K562 (cell line): ENCODE measurements around the gene PSMC1. TPM values are rescaled to one million over a fixed set of nuclear protein-coding genes. Genes with fewer than 3 reads are reported as not detected.
A peak's percentile ranks its signal among the peaks of the same experiment; 100 is the strongest.

ENCODE experiments used
- AFF4 ChIP-seq: sonication (generic); formaldehyde crosslinking; IDR thresholded peaks from 2 replicates; pipeline ENCODE4 v1.8.0; 2023; ENCODE audit warnings: mild to moderate bottlenecking, missing genetic modification reagents
- ASH1L ChIP-seq: fragments of 450-650 bp; IDR thresholded peaks from 2 replicates; pipeline ENCODE4 v1.6.1; 2018; ENCODE audit warnings: borderline replicate concordance, mild to moderate bottlenecking, low read depth; ENCODE audit not compliant: partially characterized antibody
- ATF1 ChIP-seq, 2 experiments: fragments of 450-650 bp in 1 of 2; IDR thresholded peaks; 2 replicates each; pipeline ENCODE4 v1.6.1; 2016; ENCODE audit warnings: missing compliant biosample characterization in 1 of 2, missing genetic modification characterization in 1 of 2
- BCOR ChIP-seq: fragments of 450-650 bp; IDR thresholded peaks from 2 replicates; pipeline ENCODE4 v1.6.1; 2016
- BMI1 ChIP-seq: fragments of 150-350 bp; IDR thresholded peaks from 2 replicates; pipeline ENCODE4 v1.6.1; 2014; ENCODE audit warnings: low read length
- EHMT2 ChIP-seq: fragments of 450-650 bp; IDR thresholded peaks from 2 replicates; pipeline ENCODE4 v1.6.1; 2018; ENCODE audit warnings: antibody characterized with exemption
- ELF4 ChIP-seq: fragments of 450-650 bp; formaldehyde crosslinking; IDR thresholded peaks from 2 replicates; pipeline ENCODE4 v1.4.0; 2022; ENCODE audit warnings: missing genetic modification characterization
- ETV5 ChIP-seq: sonication (generic); formaldehyde crosslinking; IDR thresholded peaks from 2 replicates; pipeline ENCODE4 v1.4.0; 2020; ENCODE audit warnings: low read depth, mild to moderate bottlenecking, missing genetic modification reagents
- HDAC2 ChIP-seq: fragments of 450-650 bp; IDR thresholded peaks from 2 replicates; pipeline ENCODE4 v1.6.1; 2016; ENCODE audit warnings: mild to moderate bottlenecking
- ID3 ChIP-seq, 2 experiments: fragments of 250-450 bp in 1 of 2; fragments of 450-650 bp in 1 of 2; sonication (Bioruptor Pico) in 1 of 2; IDR thresholded peaks; 2 replicates each; pipeline versions ENCODE4 v1.6.1 to v1.8.0; 2016 to 2021; ENCODE audit warnings: mild to moderate bottlenecking in 2 of 2, moderate library complexity in 2 of 2, missing compliant biosample characterization in 1 of 2, missing genetic modification characterization in 1 of 2
- MEIS2 ChIP-seq: fragments of 450-650 bp; IDR thresholded peaks from 2 replicates; pipeline ENCODE4 v1.6.1; 2014; ENCODE audit warnings: mild to moderate bottlenecking; ENCODE audit not compliant: partially characterized antibody
- MYC ChIP-seq, 2 experiments: fragments of 250-450 bp in 1 of 2; sonication (Bioruptor Pico) in 1 of 2; IDR thresholded peaks; 2 replicates each; pipeline versions ENCODE4 v1.5.1 to v1.6.1; 2012 to 2021; ENCODE audit warnings: low read depth in 2 of 2, borderline replicate concordance in 1 of 2, improper control_type of control experiment in 1 of 2, low read length in 1 of 2, mild to moderate bottlenecking in 1 of 2, moderate library complexity in 1 of 2
- RBM34 ChIP-seq: fragments of 200-400 bp; formaldehyde crosslinking; IDR thresholded peaks from 2 replicates; pipeline ENCODE4 v1.6.1; 2018; ENCODE audit warnings: low read length, borderline replicate concordance; ENCODE audit not compliant: insufficient read depth
- SMARCB1 ChIP-seq: IDR thresholded peaks from 2 replicates; pipeline ENCODE4 v1.6.1; 2011; ENCODE audit warnings: improper control_type of control experiment, low read depth; ENCODE audit not compliant: insufficient read length
- TAF15 ChIP-seq: fragments of 200-400 bp; formaldehyde crosslinking; IDR thresholded peaks from 2 replicates; pipeline ENCODE4 v1.6.1; 2017; ENCODE audit warnings: mild to moderate bottlenecking, low read depth, low read length, moderate library complexity
- ZNF121 ChIP-seq: sonication (generic); formaldehyde crosslinking; conservative IDR thresholded peaks from 2 replicates; pipeline ENCODE4 v1.8.0; 2022; ENCODE audit warnings: missing genetic modification reagents
- ZNF146 ChIP-seq: IDR thresholded peaks from one replicate; pipeline ENCODE4 v1.6.1; 2018; ENCODE audit warnings: missing compliant biosample characterization; ENCODE audit not compliant: unreplicated experiment
- ZNF551 ChIP-seq: fragments of 250-450 bp; sonication (Bioruptor Pico); IDR thresholded peaks from 2 replicates; pipeline ENCODE4 v1.5.0; 2021; ENCODE audit warnings: mild to moderate bottlenecking, moderate library complexity
- polyA plus RNA-seq, 8 experiments: library from polyadenylated mRNA; depleted of rRNA in 4 of 8; stranded (reverse) in 5 of 8; unstranded in 3 of 8; fragments of >200 nt; fragmentation: Nextera tagmentation in 2 of 8; fragmentation: Illumina TruSeq in 1 of 8; extraction: Ambion mirVana in 2 of 8; extraction: Trizol in 1 of 8; gene quantifications; 2 replicates each; pipeline versions ENCODE4 v1.2.1 to v1.2.3, GENCODE V29; 2011 to 2014; ENCODE audit warnings: inconsistent platforms in 1 of 8, missing spikeins in 1 of 8
- total RNA-seq, 7 experiments: library from RNA; depleted of rRNA in 6 of 7; stranded (reverse); fragments of >200 nt in 6 of 7; fragmentation: Illumina TruSeq in 2 of 7; extraction: Trizol in 2 of 7; gene quantifications; 2 replicates each; pipeline versions ENCODE4 v1.2.1 to v1.2.3, GENCODE V29; 2011 to 2021; ENCODE audit warnings: low replicate concordance in 1 of 7
- TF ChIP-seq, protein P1 (sequence below), 3 experiments: fragments of 200-800 bp in 1 of 3; fragments of 250-450 bp in 1 of 3; fragments of 450-650 bp in 1 of 3; sonication (Bioruptor Pico) in 1 of 3; sonication (Bioruptor generic) in 1 of 3; formaldehyde crosslinking in 1 of 3; IDR thresholded peaks; 2 replicates each; pipeline versions ENCODE4 v1.6.1 to v1.8.0; 2016 to 2022; ENCODE audit warnings: mild to moderate bottlenecking in 2 of 3, missing genetic modification characterization in 2 of 3, missing compliant biosample characterization in 1 of 3, moderate library complexity in 1 of 3

Gene PSMC1
- total and polyA plus RNA-seq, 9 of the 15 experiments (the other 6 are each of a cell fraction or from before 2014, with no cell fraction given) = 87.8 to 276 (median 165) TPM

GRCh38 chr14:90256354-90257131 is at the start of gene PSMC1 (continued):
- TF ChIP-seq ASH1L (no peak), TAF15 (no peak), AFF4 (CRISPR knock-in tag) (no peak), RBM34 (no peak), ZNF121 (no peak), ELF4 (CRISPR knock-in tag) (no peak), HDAC2 (no peak), ETV5 (CRISPR knock-in tag) (peak; percentile 69; the same call in 1 of the 2 replicates), EHMT2 (peak; percentile 94), BCOR (0 out of 2 replicates have a peak, but pooled peaks have one; percentile 20), ATF1 (CRISPR knock-in tag; IDR thresholded peaks at IDR 0.05) (no peak), ATF1 (tag; IDR thresholded peaks at IDR 0.05) (peak; percentile 62), BMI1 (no peak), MEIS2 (no peak), SMARCB1 (no peak), ZNF551 (CRISPR knock-in tag) (no peak), ZNF146 (CRISPR knock-in tag) (no peak), MYC (IDR thresholded peaks at IDR 0.05; ENCODE audit: low read depth, low read length) (peak; percentile 56), MYC (CRISPR knock-in tag; IDR thresholded peaks at IDR 0.05; ENCODE audit: borderline replicate concordance, low read depth) (no peak), ID3 (CRISPR knock-in tag; IDR thresholded peaks at IDR 0.05) (no peak), ID3 (tag; IDR thresholded peaks at IDR 0.05) (no peak)
- TF ChIP-seq, protein P1, sequence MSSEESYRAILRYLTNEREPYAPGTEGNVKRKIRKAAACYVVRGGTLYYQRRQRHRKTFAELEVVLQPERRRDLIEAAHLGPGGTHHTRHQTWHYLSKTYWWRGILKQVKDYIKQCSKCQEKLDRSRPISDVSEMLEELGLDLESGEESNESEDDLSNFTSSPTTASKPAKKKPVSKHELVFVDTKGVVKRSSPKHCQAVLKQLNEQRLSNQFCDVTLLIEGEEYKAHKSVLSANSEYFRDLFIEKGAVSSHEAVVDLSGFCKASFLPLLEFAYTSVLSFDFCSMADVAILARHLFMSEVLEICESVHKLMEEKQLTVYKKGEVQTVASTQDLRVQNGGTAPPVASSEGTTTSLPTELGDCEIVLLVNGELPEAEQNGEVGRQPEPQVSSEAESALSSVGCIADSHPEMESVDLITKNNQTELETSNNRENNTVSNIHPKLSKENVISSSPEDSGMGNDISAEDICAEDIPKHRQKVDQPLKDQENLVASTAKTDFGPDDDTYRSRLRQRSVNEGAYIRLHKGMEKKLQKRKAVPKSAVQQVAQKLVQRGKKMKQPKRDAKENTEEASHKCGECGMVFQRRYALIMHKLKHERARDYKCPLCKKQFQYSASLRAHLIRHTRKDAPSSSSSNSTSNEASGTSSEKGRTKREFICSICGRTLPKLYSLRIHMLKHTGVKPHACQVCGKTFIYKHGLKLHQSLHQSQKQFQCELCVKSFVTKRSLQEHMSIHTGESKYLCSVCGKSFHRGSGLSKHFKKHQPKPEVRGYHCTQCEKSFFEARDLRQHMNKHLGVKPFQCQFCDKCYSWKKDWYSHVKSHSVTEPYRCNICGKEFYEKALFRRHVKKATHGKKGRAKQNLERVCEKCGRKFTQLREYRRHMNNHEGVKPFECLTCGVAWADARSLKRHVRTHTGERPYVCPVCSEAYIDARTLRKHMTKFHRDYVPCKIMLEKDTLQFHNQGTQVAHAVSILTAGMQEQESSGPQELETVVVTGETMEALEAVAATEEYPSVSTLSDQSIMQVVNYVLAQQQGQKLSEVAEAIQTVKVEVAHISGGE (CRISPR knock-in tag; IDR thresholded peaks at IDR 0.05) = peak; percentile 64 to 95 (median 79); a peak in 5 of 6 replicates
